Tibial artery (tissue), 4 donors: Measurements from ENCODE around the gene MARVELD1.

Source experiments
- DNase-seq, 2 donors: peaks; one replicate each; pipeline ENCODE4 v3.0.0-alpha.2; 2019
- H3K27ac ChIP-seq, 2 donors: fragments of 200-600 bp; sonication (generic) in 1 of 2; 1 replicate in 1 of 2; 2 replicates in 1 of 2; pipeline ENCODE4 v1.5.1; 2018 to 2019; ENCODE audit warnings: mild to moderate bottlenecking in 1 of 2
- H3K27me3 ChIP-seq, 2 donors: fragments of 200-600 bp; sonication (generic) in 1 of 2; one replicate each; pipeline versions ENCODE4 v1.5.1 to v1.6.0; 2016 to 2019
- H3K36me3 ChIP-seq, 3 donors: fragments of 200-600 bp; sonication (generic) in 2 of 3; one replicate each; pipeline ENCODE4 v1.5.1; 2016 to 2019; ENCODE audit warnings: mild to moderate bottlenecking in 2 of 3
- H3K4me1 ChIP-seq, 4 donors: fragments of 200-600 bp; sonication (generic) in 2 of 4; 1 replicate in 3 of 4; 2 replicates in 1 of 4; pipeline ENCODE4 v1.5.1; 2016 to 2019
- H3K4me3 ChIP-seq, 2 donors: fragments of 200-600 bp; sonication (generic) in 1 of 2; 1 replicate in 1 of 2; 2 replicates in 1 of 2; pipeline ENCODE4 v1.5.1; 2018 to 2019; ENCODE audit warnings: mild to moderate bottlenecking in 2 of 2
- H3K9me3 ChIP-seq, 3 donors: fragments of 200-600 bp; sonication (generic) in 1 of 3; one replicate each; pipeline ENCODE4 v1.5.1; 2016 to 2019
- intact Hi-C: fragments of 100-400 bp; cut with DNase I; formaldehyde crosslinking; loops from one replicate; pipeline ENCODE4 v1.15.0; 2023; ENCODE audit warnings: low total_unique reads
- TF ChIP-seq, protein P1 (sequence below), 2 experiments: fragments of 200-600 bp in 1 of 2; fragments of 450-650 bp in 1 of 2; IDR thresholded peaks; one replicate each; pipeline ENCODE4 v1.5.1; 2017 to 2019; ENCODE audit warnings: antibody characterized with exemption in 2 of 2, mild to moderate bottlenecking in 1 of 2, moderate library complexity in 1 of 2

The MARVELD1 gene

GRCh38 chr10:97719602-97720001, 6.1 kb downstream of the MARVELD1 start:
- no peaks in the 10 kb centered on the region for H3K9me3 ChIP-seq
- peaks cover 8 to 54% (median 44%) of the 10 kb centered on the region in 4 donors for H3K4me1 ChIP-seq
- TF ChIP-seq, protein P1, sequence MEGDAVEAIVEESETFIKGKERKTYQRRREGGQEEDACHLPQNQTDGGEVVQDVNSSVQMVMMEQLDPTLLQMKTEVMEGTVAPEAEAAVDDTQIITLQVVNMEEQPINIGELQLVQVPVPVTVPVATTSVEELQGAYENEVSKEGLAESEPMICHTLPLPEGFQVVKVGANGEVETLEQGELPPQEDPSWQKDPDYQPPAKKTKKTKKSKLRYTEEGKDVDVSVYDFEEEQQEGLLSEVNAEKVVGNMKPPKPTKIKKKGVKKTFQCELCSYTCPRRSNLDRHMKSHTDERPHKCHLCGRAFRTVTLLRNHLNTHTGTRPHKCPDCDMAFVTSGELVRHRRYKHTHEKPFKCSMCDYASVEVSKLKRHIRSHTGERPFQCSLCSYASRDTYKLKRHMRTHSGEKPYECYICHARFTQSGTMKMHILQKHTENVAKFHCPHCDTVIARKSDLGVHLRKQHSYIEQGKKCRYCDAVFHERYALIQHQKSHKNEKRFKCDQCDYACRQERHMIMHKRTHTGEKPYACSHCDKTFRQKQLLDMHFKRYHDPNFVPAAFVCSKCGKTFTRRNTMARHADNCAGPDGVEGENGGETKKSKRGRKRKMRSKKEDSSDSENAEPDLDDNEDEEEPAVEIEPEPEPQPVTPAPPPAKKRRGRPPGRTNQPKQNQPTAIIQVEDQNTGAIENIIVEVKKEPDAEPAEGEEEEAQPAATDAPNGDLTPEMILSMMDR (IDR thresholded peaks at IDR 0.05) = no peak
- peaks cover 18 to 26% (median 20%) of the 10 kb centered on the region in 3 donors for H3K36me3 ChIP-seq
- intact Hi-C loops = no loop called here
- H3K27me3 ChIP-seq = no peaks in the 10 kb centered on the region
- DNase-seq = no peak
- peak overlapping the region; percentile 96 to 99 for H3K27ac ChIP-seq
- no peak overlapping the region for H3K4me3 ChIP-seq

DNA sequence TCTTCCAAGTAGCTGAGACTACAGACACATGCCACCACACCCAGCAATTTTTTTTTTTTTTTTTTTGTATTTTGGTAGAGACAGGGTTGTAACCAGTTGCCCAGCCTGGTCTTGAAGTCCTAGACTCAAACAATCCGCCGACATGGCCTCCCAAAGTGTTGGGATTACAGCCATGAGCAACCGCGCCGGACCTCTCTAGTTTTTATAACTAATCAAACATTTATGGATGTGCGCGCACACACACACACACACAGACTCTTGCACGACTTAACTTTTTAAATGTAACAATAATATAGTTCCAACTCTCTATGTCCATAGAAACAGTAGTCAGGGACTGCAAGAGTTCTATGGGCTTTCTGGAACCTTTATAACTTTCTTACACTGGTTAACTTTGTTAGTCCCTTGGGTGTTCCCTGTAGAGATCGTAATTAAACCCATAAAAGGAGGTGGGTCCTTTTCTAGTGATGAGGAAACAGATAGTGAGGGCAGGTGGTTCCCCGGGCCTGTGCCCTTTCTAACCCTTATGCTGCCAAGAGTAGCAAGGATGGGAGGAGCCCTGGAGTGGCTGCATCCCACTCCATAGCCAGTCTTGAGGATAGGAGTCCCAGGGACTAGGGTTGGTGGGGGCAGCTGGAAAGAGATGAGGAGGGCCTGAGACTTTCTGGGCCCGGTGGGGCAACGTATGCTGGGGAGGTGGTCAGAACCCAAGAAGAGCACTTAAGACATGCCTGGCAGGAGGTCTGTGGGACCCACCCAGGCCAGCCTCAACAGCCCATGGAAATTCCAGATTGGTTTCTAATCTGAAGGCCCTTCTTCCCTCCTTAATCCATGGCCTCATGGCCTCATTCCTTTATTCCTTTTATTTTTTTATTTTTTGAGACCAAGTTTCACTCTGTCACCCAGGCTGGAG, 8.6 kb downstream of the MARVELD1 start:
- Histone ChIP-seq H3K4me1 (peaks cover 8 to 41% (median 31%) of the 10 kb centered on the region in 4 donors), H3K4me3 (no peak overlapping the region), H3K36me3 (peaks cover 18 to 22% (median 18%) of the 10 kb centered on the region in 3 donors), H3K27me3 (no peaks in the 10 kb centered on the region), H3K9me3 (no peaks in the 10 kb centered on the region), H3K27ac (peak overlapping the region in 1 of 2 donors; percentile 32)
- TF ChIP-seq, protein P1 (IDR thresholded peaks at IDR 0.05) = no peak
- peak in 1 of 2 donors; percentile 38 for DNase-seq
- intact Hi-C loops = no loop called here

GRCh38 chr10:97723001-97723400, 9.5 kb downstream of the MARVELD1 start:
- intact Hi-C loops = no loop called here
- TF ChIP-seq, protein P1 (IDR thresholded peaks at IDR 0.05) = no peak
- DNase-seq = no peak
- peaks cover 8 to 36% (median 23%) of the 10 kb centered on the region in 4 donors for H3K4me1 ChIP-seq
- no peak overlapping the region for H3K4me3 ChIP-seq
- no peaks in the 10 kb centered on the region for H3K27me3 ChIP-seq
- H3K9me3 ChIP-seq = no peaks in the 10 kb centered on the region
- H3K27ac ChIP-seq = no peak overlapping the region
- H3K36me3 ChIP-seq = peaks cover 10 to 13% (median 11%) of the 10 kb centered on the region in 3 donors

GRCh38 chr10:97724341-97724941, 10.9 kb downstream of the MARVELD1 start:
- no peaks in the 10 kb centered on the region for H3K9me3 ChIP-seq
- intact Hi-C loops = no loop called here
- H3K4me1 ChIP-seq = peaks cover 0 to 21% (median 9%) of the 10 kb centered on the region in 4 donors
- TF ChIP-seq, protein P1 (IDR thresholded peaks at IDR 0.05) = no peak
- H3K4me3 ChIP-seq = no peak overlapping the region
- no peaks in the 10 kb centered on the region for H3K27me3 ChIP-seq
- H3K36me3 ChIP-seq = peaks cover 0 to 6% (median 1%) of the 10 kb centered on the region in 3 donors
- H3K27ac ChIP-seq = peak overlapping the region in 1 of 2 donors; percentile 9
- no peak for DNase-seq

DNA sequence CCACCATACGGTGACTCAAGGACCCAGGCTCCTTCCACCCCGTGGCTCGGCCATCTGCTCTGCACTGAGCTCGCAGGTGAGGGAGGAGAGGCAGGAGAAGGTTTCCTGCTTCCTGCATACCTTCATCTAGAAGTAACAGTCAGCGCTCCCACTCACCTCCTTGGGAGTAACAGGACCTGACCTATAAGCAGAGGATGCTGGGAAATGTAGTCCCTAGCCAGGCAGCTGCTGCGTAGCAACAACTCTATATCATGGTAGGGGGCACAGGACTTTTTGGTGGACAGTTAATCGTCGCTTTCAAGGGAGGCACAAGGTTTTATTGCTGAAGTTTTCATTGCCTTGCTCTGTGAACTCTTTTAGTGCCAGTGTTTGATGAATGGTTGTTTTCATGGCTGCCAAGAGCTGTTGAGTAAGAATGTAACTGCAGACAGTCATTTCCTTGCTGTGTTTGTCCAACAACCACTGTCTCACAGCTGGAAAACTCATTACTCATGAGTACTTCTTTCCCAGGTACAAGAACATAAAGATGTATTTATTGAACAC, 13.2 kb downstream of the MARVELD1 start:
- Histone ChIP-seq H3K27me3 (no peaks in the 10 kb centered on the region), H3K4me1 (peaks cover 0 to 23% (median 10%) of the 10 kb centered on the region in 4 donors), H3K36me3 (peaks cover 0 to 6% (median 0%) of the 10 kb centered on the region in 3 donors), H3K4me3 (no peak overlapping the region), H3K27ac (peak overlapping the region; percentile 59 to 82), H3K9me3 (no peaks in the 10 kb centered on the region)
- DNase-seq = no peak
- intact Hi-C loops = no loop called here
- TF ChIP-seq, protein P1 (IDR thresholded peaks at IDR 0.05) = no peak
